DOHH2 (cell line): ENCODE measurements around the gene CACNA2D4.

Experiments used
- CTCF ChIP-seq: fragments of 200-600 bp; sonication (generic); IDR thresholded peaks from one replicate; pipeline ENCODE4 v1.5.1; 2014; ENCODE audit warnings: antibody characterized with exemption, mild to moderate bottlenecking, low read depth, low read length; ENCODE audit not compliant: poor library complexity, severe bottlenecking
- EZH2phosphoT487 ChIP-seq: fragments of 200-600 bp; sonication (generic); IDR thresholded peaks from 2 replicates; pipeline ENCODE4 v1.6.1; 2017; ENCODE audit warnings: borderline replicate concordance, mild to moderate bottlenecking, antibody characterized with exemption, low read length, moderate library complexity, mixed read lengths

- TF ChIP-seq CTCF, result no peak
- TF ChIP-seq EZH2phosphoT487, result no peak
These were observed 119.2 kb downstream of the CACNA2D4 start for GRCh38 chr12:1799051-1799881.
